Measurements from ENCODE around the gene CCDC171.
A peak's percentile ranks its signal among the peaks of the same experiment; 100 is the strongest.

- TF ChIP-seq POLR2A (IDR thresholded peaks at IDR 0.05; ENCODE audit: low read depth, low read length), result peak; percentile 94
- peak; percentile 88 for TF ChIP-seq TAF1 (IDR thresholded peaks at IDR 0.05; ENCODE audit: borderline replicate concordance, low read depth, low read length)
- TF ChIP-seq POLR2AphosphoS5 (IDR thresholded peaks at IDR 0.05; ENCODE audit: low read depth, low read length), result peak; percentile 91
These were observed 41.9 kb upstream of the CCDC171 start, which contains the start of gene PSIP1 for GRCh38 chr9:15510789-15511575.
